SIG-M5 (cell line): ENCODE results near the gene TMEM62.

ENCODE experiments used
- DNase-seq: peaks from one replicate; lab custom pipeline; 2025; lab: John Stamatoyannopoulos, UW

TMEM62 gene

DNA sequence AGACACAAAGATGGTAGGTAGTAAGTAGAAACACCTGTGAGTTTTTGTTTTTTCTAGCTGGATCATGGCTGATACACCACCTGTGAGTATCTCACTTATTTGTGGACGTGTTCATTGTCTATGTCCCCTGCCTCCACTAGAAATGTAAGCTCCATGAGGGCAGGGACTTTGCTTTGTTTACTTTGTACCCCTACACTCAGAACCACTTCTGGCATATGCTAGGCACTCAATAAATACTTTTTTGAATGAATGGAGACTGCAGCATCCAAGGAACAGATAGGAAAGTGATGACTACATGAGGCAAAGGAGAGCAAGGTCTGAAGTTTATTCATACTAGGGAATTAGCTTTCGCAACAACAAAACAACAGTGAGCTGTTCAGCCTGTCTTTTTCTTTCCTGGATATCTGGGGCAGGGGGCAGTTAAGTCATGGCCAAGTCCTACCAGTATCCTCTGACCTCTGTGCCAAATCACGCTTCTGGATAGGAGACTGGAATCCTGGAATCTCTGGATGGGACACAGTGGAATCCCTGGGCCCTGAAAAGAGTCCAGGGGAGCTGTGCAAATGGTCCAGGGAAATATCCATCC lies 99.0 kb downstream of the TMEM62 start:
- no peak for DNase-seq
